Measurements from ENCODE around the gene PPDPF. TPM values are rescaled to one million over a fixed set of nuclear protein-coding genes. Genes with fewer than 3 reads are reported as not detected.

Gene PPDPF
- total RNA-seq, 1 donor from 2014 or later = 4.1 TPM

- no peak overlapping the region for H3K4me2 ChIP-seq
- H3K4me1 ChIP-seq = peaks cover 15% of the 10 kb centered on the region
- H3K4me3 ChIP-seq = no peak overlapping the region
- Mint-ChIP-seq H3K27ac (no peak overlapping the region), H3K27me3 (ENCODE audit: insufficient read depth, low read depth) (peaks cover 18% of the 10 kb centered on the region), H3K4me3 (peak overlapping the region; percentile 29), H3K4me1 (peaks cover 13% of the 10 kb centered on the region), H3K36me3 (no peaks in the 10 kb centered on the region), H3K9me3 (peaks cover 3% of the 10 kb centered on the region)
- H3K36me3 ChIP-seq = no peaks in the 10 kb centered on the region
- peaks cover 19% of the 10 kb centered on the region for H4K20me1 ChIP-seq (ENCODE audit: low read depth)
- no peaks in the 10 kb centered on the region for H3K9me3 ChIP-seq (ENCODE audit: low read depth)
- H3K9ac ChIP-seq = no peak overlapping the region
- DNase-seq (ENCODE audit: low spot score) = no peak
- H2AFZ ChIP-seq (replicated peaks) = no peak overlapping the region
- H3K79me2 ChIP-seq (ENCODE audit: low read depth) = no peaks in the 10 kb centered on the region
- no peaks in the 10 kb centered on the region for H3F3A ChIP-seq (ENCODE audit: low read depth)
- TF ChIP-seq, protein P1, sequence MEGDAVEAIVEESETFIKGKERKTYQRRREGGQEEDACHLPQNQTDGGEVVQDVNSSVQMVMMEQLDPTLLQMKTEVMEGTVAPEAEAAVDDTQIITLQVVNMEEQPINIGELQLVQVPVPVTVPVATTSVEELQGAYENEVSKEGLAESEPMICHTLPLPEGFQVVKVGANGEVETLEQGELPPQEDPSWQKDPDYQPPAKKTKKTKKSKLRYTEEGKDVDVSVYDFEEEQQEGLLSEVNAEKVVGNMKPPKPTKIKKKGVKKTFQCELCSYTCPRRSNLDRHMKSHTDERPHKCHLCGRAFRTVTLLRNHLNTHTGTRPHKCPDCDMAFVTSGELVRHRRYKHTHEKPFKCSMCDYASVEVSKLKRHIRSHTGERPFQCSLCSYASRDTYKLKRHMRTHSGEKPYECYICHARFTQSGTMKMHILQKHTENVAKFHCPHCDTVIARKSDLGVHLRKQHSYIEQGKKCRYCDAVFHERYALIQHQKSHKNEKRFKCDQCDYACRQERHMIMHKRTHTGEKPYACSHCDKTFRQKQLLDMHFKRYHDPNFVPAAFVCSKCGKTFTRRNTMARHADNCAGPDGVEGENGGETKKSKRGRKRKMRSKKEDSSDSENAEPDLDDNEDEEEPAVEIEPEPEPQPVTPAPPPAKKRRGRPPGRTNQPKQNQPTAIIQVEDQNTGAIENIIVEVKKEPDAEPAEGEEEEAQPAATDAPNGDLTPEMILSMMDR (IDR thresholded peaks at IDR 0.05) = no peak
- TF ChIP-seq EZH2 (IDR thresholded peaks at IDR 0.05) (no peak), EZH2phosphoT487 (IDR thresholded peaks at IDR 0.05) (no peak)
- H3K27me3 ChIP-seq = peaks cover 65% of the 10 kb centered on the region
- H3K27ac ChIP-seq = no peak overlapping the region
These were observed 34.2 kb upstream of the PPDPF start for GRCh38 chr20:63486300-63486855.

GRCh38 chr20:63487116-63487764 lies 33.3 kb upstream of the PPDPF start:
- H3F3A ChIP-seq (ENCODE audit: low read depth) = no peaks in the 10 kb centered on the region
- no peak overlapping the region for H3K27ac Mint-ChIP-seq
- H3K27ac ChIP-seq = no peak overlapping the region
- no peak overlapping the region for H3K4me3 ChIP-seq
- H3K36me3 ChIP-seq = no peaks in the 10 kb centered on the region
- no peak for DNase-seq (ENCODE audit: low spot score)
- TF ChIP-seq EZH2 (IDR thresholded peaks at IDR 0.05) (no peak), EZH2phosphoT487 (IDR thresholded peaks at IDR 0.05) (no peak)
- TF ChIP-seq, protein P1 (IDR thresholded peaks at IDR 0.05) = no peak
- H2AFZ ChIP-seq (replicated peaks) = no peak overlapping the region
- peaks cover 2% of the 10 kb centered on the region for H3K36me3 Mint-ChIP-seq
- H3K9ac ChIP-seq = no peak overlapping the region
- H3K27me3 Mint-ChIP-seq (ENCODE audit: insufficient read depth, low read depth) = peaks cover 22% of the 10 kb centered on the region
- peaks cover 8% of the 10 kb centered on the region for H3K9me3 Mint-ChIP-seq
- H3K4me1 ChIP-seq = peaks cover 8% of the 10 kb centered on the region
- peaks cover 68% of the 10 kb centered on the region for H3K27me3 ChIP-seq
- no peaks in the 10 kb centered on the region for H3K9me3 ChIP-seq (ENCODE audit: low read depth)
- H3K4me3 Mint-ChIP-seq = no peak overlapping the region
- no peaks in the 10 kb centered on the region for H3K79me2 ChIP-seq (ENCODE audit: low read depth)
- peak overlapping the region; percentile 88 for H3K4me2 ChIP-seq
- peaks cover 13% of the 10 kb centered on the region for H3K4me1 Mint-ChIP-seq
- H4K20me1 ChIP-seq (ENCODE audit: low read depth) = peaks cover 18% of the 10 kb centered on the region

DNA sequence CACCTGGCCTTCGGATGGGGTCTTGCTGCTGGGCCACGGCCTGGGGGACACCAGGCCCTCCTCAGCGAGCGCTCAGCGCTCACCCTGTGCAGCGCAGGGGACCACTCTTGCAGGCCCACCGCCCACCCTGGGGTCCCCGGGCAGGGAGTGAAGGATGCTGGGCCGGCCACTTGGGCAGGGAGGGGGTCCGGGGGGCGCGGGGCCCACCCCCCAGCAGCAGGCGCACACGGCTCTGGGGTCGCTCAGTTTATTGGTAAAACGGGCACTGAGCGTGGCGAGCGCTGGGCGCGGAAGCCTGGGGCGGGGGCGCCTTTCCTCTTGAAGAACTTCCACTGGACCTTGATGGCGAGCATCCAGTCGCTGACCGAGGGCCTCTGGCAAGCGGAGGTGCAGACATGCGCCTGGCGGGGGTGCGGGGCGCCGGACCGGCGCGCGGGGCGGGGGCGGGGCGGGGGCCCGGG lies 32.8 kb upstream of the PPDPF start:
- Histone ChIP-seq H3K27ac (no peak overlapping the region), H3K4me3 (peak overlapping the region; percentile 30), H3K9me3 (ENCODE audit: low read depth) (no peaks in the 10 kb centered on the region), H3K27me3 (peaks cover 68% of the 10 kb centered on the region), H3F3A (ENCODE audit: low read depth) (no peaks in the 10 kb centered on the region), H3K36me3 (no peaks in the 10 kb centered on the region), H2AFZ (replicated peaks) (no peak overlapping the region), H3K4me2 (peak overlapping the region; percentile 88), H3K9ac (no peak overlapping the region), H4K20me1 (ENCODE audit: low read depth) (peaks cover 18% of the 10 kb centered on the region), H3K4me1 (peaks cover 7% of the 10 kb centered on the region), H3K79me2 (ENCODE audit: low read depth) (no peaks in the 10 kb centered on the region)
- H3K9me3 Mint-ChIP-seq = peaks cover 10% of the 10 kb centered on the region
- H3K4me1 Mint-ChIP-seq = peaks cover 8% of the 10 kb centered on the region
- H3K27ac Mint-ChIP-seq = no peak overlapping the region
- DNase-seq (ENCODE audit: low spot score) = no peak
- H3K27me3 Mint-ChIP-seq (ENCODE audit: insufficient read depth, low read depth) = peaks cover 24% of the 10 kb centered on the region
- H3K36me3 Mint-ChIP-seq = peaks cover 3% of the 10 kb centered on the region
- no peak overlapping the region for H3K4me3 Mint-ChIP-seq
- TF ChIP-seq EZH2 (IDR thresholded peaks at IDR 0.05) (peak; percentile 77), EZH2phosphoT487 (IDR thresholded peaks at IDR 0.05) (no peak)
- TF ChIP-seq, protein P1 (IDR thresholded peaks at IDR 0.05) = no peak
